Uterus (tissue), 2 donors: Measurements from ENCODE around the gene AHR.

ENCODE experiments used
- CTCF ChIP-seq, 4 experiments: fragments of 200-600 bp in 2 of 4; fragments of 450-650 bp in 2 of 4; sonication (generic) in 2 of 4; IDR thresholded peaks; one replicate each; pipeline ENCODE4 v1.5.1; 2016 to 2019; ENCODE audit warnings: antibody characterized with exemption in 4 of 4, mild to moderate bottlenecking in 2 of 4, moderate library complexity in 1 of 4
- POLR2A ChIP-seq, 2 donors: fragments of 450-650 bp; IDR thresholded peaks; one replicate each; pipeline ENCODE4 v1.6.1; 2016; ENCODE audit warnings: antibody characterized with exemption in 2 of 2, mild to moderate bottlenecking in 1 of 2, moderate library complexity in 1 of 2

- no peak for TF ChIP-seq CTCF (IDR thresholded peaks at IDR 0.05)
- TF ChIP-seq POLR2A (IDR thresholded peaks at IDR 0.05), result no peak
Measured at GRCh38 chr7:17325364-17325763, 26.9 kb downstream of the AHR start.
